PFSK-1 (cell line): ENCODE measurements around the gene TGFBR3L.

Experiments
- POLR2AphosphoS5 ChIP-seq: IDR thresholded peaks from 2 replicates; pipeline ENCODE4 v1.6.1; 2012; ENCODE audit warnings: low read depth, mild to moderate bottlenecking, control low read depth, low read length, moderate library complexity
- SIN3A ChIP-seq: IDR thresholded peaks from 2 replicates; pipeline ENCODE4 v1.6.1; 2012; ENCODE audit warnings: mild to moderate bottlenecking, low read length, moderate library complexity, borderline replicate concordance; ENCODE audit not compliant: insufficient read depth
- TAF1 ChIP-seq: IDR thresholded peaks from 2 replicates; pipeline ENCODE4 v1.6.1; 2012; ENCODE audit warnings: low read length, control low read depth, borderline replicate concordance; ENCODE audit not compliant: insufficient read depth
- TF ChIP-seq, protein P1 (sequence below), 2 experiments: IDR thresholded peaks; 2 replicates each; pipeline versions ENCODE4 v1.6.1 to v1.8.0; 2011 to 2012; ENCODE audit warnings: low read depth in 2 of 2, low read length in 2 of 2, control low read depth in 1 of 2, inconsistent platforms in 1 of 2, mild to moderate bottlenecking in 1 of 2, moderate library complexity in 1 of 2; ENCODE audit not compliant: insufficient read depth in 1 of 2

DNA sequence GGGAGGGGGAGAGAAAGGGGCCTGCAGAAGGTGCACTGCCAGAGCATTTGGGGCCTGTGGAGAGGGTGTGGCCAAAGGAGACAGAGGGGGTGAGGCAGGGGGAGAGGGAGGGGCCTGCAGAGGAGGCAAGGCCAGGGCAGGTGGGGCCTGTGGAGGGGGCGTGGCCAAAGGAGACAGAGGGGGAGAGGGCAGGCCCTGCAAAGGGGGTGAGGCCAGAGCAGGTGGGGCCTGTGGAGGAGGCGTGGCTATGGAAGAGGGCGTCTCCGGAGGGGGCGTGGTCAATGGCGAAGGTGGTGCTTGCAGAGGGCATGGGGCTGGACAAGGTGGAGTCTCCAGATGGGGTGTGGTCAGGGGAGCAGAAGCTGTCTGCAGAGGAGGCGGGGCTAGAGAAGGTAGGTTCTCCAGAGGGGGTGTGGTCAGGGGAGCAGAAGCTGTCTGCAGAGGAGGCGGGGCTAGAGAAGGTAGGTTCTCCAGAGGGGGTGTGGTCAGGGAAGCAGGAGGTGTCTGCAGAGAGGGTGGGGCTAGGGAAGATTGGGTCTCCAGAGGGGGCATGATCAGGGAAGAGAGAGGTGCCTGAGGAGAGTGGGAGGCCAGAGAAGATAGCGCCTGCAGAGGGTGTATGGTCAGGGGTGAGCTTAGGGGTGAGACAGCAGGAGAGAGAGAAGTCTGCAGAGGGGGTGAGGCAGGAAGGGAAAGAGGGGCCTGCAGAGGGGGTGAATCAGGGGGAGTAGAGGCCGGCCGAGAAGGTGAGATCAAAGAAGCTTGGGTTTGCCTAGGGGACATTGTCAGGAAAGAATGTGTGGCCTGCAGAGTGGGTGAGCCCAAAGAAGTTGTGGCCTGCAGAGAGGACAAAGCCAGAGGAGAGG lies 43.8 kb upstream of the TGFBR3L start:
- TF ChIP-seq POLR2AphosphoS5 (no peak), TAF1 (no peak), SIN3A (no peak)
- TF ChIP-seq, protein P1, sequence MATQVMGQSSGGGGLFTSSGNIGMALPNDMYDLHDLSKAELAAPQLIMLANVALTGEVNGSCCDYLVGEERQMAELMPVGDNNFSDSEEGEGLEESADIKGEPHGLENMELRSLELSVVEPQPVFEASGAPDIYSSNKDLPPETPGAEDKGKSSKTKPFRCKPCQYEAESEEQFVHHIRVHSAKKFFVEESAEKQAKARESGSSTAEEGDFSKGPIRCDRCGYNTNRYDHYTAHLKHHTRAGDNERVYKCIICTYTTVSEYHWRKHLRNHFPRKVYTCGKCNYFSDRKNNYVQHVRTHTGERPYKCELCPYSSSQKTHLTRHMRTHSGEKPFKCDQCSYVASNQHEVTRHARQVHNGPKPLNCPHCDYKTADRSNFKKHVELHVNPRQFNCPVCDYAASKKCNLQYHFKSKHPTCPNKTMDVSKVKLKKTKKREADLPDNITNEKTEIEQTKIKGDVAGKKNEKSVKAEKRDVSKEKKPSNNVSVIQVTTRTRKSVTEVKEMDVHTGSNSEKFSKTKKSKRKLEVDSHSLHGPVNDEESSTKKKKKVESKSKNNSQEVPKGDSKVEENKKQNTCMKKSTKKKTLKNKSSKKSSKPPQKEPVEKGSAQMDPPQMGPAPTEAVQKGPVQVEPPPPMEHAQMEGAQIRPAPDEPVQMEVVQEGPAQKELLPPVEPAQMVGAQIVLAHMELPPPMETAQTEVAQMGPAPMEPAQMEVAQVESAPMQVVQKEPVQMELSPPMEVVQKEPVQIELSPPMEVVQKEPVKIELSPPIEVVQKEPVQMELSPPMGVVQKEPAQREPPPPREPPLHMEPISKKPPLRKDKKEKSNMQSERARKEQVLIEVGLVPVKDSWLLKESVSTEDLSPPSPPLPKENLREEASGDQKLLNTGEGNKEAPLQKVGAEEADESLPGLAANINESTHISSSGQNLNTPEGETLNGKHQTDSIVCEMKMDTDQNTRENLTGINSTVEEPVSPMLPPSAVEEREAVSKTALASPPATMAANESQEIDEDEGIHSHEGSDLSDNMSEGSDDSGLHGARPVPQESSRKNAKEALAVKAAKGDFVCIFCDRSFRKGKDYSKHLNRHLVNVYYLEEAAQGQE (IDR thresholded peaks at IDR 0.05; ENCODE audit: insufficient read depth in 1 of 2, low read depth in 2 of 2, low read length in 2 of 2): no peak
